Esophagus (tissue), 2 donors: ENCODE data around the gene SMIM15. TPM values are rescaled to one million over a fixed set of nuclear protein-coding genes. Genes with fewer than 3 reads are reported as not detected.

Source experiments
- H3K27ac ChIP-seq, 2 donors: one replicate each; pipeline ENCODE4 v1.5.1; 2013; ENCODE audit warnings: low read depth in 2 of 2, mild to moderate bottlenecking in 2 of 2, inconsistent platforms in 1 of 2, low read length in 1 of 2, moderate library complexity in 1 of 2
- H3K27me3 ChIP-seq, 2 donors: one replicate each; pipeline ENCODE4 v1.6.1; 2013; ENCODE audit warnings: low read length in 2 of 2, control low read depth in 1 of 2, mild to moderate bottlenecking in 1 of 2; ENCODE audit not compliant: insufficient read depth in 2 of 2, control insufficient read depth in 1 of 2
- H3K36me3 ChIP-seq, 2 donors: one replicate each; pipeline ENCODE4 v1.6.1; 2013; ENCODE audit warnings: low read length in 1 of 2; ENCODE audit not compliant: control insufficient read depth in 2 of 2, insufficient read depth in 2 of 2
- H3K4me1 ChIP-seq, 2 donors: one replicate each; pipeline ENCODE4 v1.6.1; 2013; ENCODE audit warnings: low read length in 1 of 2; ENCODE audit not compliant: control insufficient read depth in 2 of 2, insufficient read depth in 2 of 2
- H3K4me3 ChIP-seq, 2 donors: one replicate each; pipeline ENCODE4 v1.5.1; 2013; ENCODE audit warnings: low read length in 2 of 2, mild to moderate bottlenecking in 2 of 2, low read depth in 1 of 2, moderate library complexity in 1 of 2
- H3K9me3 ChIP-seq, 2 donors: one replicate each; pipeline ENCODE4 v1.6.1; 2013; ENCODE audit warnings: mild to moderate bottlenecking in 2 of 2, low read depth in 1 of 2, low read length in 1 of 2, moderate library complexity in 1 of 2; ENCODE audit not compliant: control insufficient read depth in 2 of 2, insufficient read depth in 1 of 2
- WGBS, 2 donors: extraction: QIAGEN DNeasy Blood & Tissue Kit; methylation state at CpG; one replicate each; pipeline ENCODE4 v1.1.7; 2013; 5-methylcytosine and 5-hydroxymethylcytosine counted together
- polyA plus RNA-seq, 2 donors: library from polyadenylated mRNA; stranded (reverse); fragments of 200-250 nt; gene quantifications; one replicate each; pipeline ENCODE4 v1.2.3, GENCODE V29; 2013
- donor health status: healthy with polysubstance abuse.
- donor health status: Bipolar disorder and iron deficiency.

Gene SMIM15
- polyA plus RNA-seq, 2 donors: 36.1 to 37.2 TPM

DNA sequence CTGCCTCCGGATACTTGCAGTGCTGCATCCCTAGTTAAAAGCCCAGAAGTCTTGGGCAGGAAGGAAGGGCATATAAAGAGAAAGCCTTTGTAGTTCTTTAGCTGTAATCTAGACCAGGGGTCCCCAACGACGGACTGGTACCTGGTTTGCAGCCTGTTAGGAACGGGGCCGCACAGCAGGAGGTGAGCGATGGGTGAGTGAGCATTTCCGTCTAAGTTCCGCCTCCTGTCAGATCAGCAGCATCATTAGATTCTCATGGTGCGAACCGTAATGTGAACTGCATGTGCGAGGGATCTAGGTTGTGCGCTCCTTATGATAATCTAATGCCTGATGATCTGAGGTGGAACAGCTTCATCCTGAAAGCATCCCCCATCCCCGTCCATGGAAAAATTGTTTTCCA lies 1.6 kb upstream of the SMIM15 start:
- Histone ChIP-seq H3K4me1 (peaks cover 0 to 5% of the 10 kb centered on the region in 2 donors), H3K9me3 (no peaks in the 10 kb centered on the region), H3K27me3 (no peaks in the 10 kb centered on the region), H3K36me3 (peaks cover 0 to 3% of the 10 kb centered on the region in 2 donors), H3K27ac (no peak overlapping the region), H3K4me3 (no peak overlapping the region)
- 96 to 97% methylated on average over 13 of the region's 13 CpGs for WGBS, 2 donors

DNA sequence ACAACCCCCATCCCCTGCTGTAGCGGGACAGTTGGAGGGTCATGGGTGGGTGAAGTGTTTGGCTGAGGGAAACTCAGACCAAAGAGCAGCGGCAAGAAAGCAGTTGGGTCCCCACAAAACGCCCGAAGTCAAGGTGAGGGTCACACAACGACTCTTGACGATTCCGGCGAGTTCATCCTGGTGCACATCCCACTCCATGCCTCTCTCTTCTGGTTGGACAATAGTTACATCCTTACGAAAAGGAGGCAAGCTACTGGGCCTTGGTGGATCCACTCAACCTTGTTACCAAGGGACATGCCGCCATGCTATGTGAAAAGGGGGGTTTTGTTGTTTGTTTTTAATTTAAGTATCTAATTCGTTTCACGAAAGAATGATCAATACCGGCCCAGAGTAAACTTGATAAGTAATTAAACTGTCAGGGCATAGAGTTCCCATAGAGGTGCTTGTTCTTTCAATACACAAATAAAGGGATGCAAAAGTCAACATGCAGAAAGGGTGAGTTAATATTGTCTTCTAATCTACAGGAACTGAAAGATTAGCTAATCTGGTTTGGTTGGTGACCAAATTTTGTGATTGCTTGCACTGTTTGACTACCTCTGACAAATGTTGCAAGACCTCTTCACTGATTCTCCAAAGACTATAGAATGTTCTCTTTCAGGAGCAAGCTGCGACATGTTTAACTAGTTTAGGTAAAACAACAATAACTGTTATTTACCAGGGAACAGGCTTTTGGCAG lies 732 bp upstream of the SMIM15 start:
- peak overlapping the region; percentile 78 to 95 for H3K4me3 ChIP-seq
- peaks cover 0 to 3% of the 10 kb centered on the region in 2 donors for H3K36me3 ChIP-seq
- H3K4me1 ChIP-seq: peaks cover 0 to 5% of the 10 kb centered on the region in 2 donors
- H3K27ac ChIP-seq: peak overlapping the region; percentile 91 to 95
- no peaks in the 10 kb centered on the region for H3K9me3 ChIP-seq
- WGBS, 2 donors: 17 to 20% methylated on average over 14 of the region's 14 CpGs
- no peaks in the 10 kb centered on the region for H3K27me3 ChIP-seq

DNA sequence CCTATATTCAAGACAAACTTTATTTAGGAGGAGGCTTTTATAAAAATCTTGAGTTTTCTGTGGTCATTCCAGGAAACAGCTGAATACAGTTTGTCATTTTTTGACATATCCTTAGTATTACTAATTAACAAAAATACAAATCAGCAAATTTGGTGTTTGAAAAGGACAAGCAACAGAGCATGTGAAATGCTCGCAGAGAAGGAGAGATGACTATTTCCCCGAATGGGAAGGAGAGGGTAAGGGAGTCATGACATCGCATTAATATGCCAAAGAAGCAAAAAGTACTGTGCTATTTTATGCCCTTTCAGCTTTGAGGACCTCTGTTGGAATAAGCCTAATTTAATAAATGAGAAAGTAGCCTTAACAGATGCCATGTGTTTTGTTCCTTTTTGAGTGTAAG lies 1.8 kb downstream of the SMIM15 start:
- WGBS, 2 donors: 89% methylated on average over 3 of the region's 3 CpGs
- Histone ChIP-seq H3K27ac (no peak overlapping the region), H3K27me3 (no peaks in the 10 kb centered on the region)

DNA sequence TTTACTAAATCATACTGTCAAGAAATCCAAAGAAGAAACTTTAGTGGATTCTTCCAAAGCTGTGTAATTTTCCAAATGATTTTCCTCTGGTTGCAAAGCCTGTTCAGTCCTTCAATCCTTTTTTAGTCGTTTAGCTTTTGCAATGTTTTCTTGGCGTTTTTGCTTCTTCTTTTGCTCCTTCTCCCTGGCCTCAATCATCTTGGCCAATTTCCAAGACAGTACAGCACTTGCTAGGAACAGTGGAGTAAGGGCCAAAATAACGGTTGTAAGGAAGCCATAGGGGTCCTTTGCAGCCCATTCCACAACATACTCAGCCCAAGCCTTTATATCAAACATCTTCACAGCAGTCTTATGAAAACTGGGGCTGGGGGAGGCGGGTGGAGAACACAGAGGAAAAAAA lies 2.4 kb downstream of the SMIM15 start:
- H3K36me3 ChIP-seq: peaks cover 0 to 3% of the 10 kb centered on the region in 2 donors
- no peaks in the 10 kb centered on the region for H3K27me3 ChIP-seq
- WGBS, 2 donors: 62 to 65% methylated on average over 4 of the region's 4 CpGs
- no peak overlapping the region for H3K27ac ChIP-seq
- H3K4me1 ChIP-seq: peaks cover 0 to 5% of the 10 kb centered on the region in 2 donors
- H3K4me3 ChIP-seq: no peak overlapping the region
- no peaks in the 10 kb centered on the region for H3K9me3 ChIP-seq

More for the DNA sequence above, 1.8 kb downstream of the SMIM15 start:
- Histone ChIP-seq H3K4me3 (no peak overlapping the region), H3K9me3 (no peaks in the 10 kb centered on the region), H3K4me1 (peaks cover 0 to 5% of the 10 kb centered on the region in 2 donors), H3K36me3 (peaks cover 0 to 3% of the 10 kb centered on the region in 2 donors)

DNA sequence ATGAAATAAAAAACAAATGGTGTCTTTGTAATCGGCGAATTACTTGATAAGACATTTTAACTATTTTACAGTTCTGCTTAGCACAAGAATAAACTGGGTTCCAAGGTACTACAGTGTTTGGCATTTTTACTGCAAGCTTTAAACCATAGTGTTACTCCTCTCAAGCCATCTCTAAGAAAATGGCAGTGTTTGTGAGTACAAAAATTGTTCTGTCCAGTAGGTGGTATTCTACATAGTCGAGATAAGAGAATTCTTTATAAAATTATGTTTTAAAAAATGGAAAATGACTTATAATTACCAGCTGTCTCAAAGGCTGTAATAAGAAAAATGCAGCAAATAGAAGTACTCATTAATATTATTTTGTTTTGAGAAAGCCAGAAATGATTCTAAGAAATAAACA lies 3.2 kb downstream of the SMIM15 start:
- Histone ChIP-seq H3K4me1 (peaks cover 0 to 3% of the 10 kb centered on the region in 2 donors), H3K27ac (no peak overlapping the region), H3K27me3 (no peaks in the 10 kb centered on the region), H3K4me3 (no peak overlapping the region), H3K9me3 (no peaks in the 10 kb centered on the region), H3K36me3 (peaks cover 0 to 3% of the 10 kb centered on the region in 2 donors)
- WGBS, 2 donors: 85 to 88% methylated on average over 3 of the region's 3 CpGs

GRCh38 chr5:61151893-61152292 lies 10.4 kb downstream of the SMIM15 start:
- 84 to 91% methylated on average over 2 of the region's 2 CpGs for WGBS, 2 donors
- H3K4me1 ChIP-seq: no peaks in the 10 kb centered on the region
- no peak overlapping the region for H3K4me3 ChIP-seq
- no peaks in the 10 kb centered on the region for H3K27me3 ChIP-seq
- no peaks in the 10 kb centered on the region for H3K9me3 ChIP-seq
- no peaks in the 10 kb centered on the region for H3K36me3 ChIP-seq
- H3K27ac ChIP-seq: no peak overlapping the region

GRCh38 chr5:61148515-61148914 lies 13.8 kb downstream of the SMIM15 start:
- H3K9me3 ChIP-seq: no peaks in the 10 kb centered on the region
- no peak overlapping the region for H3K4me3 ChIP-seq
- no peaks in the 10 kb centered on the region for H3K4me1 ChIP-seq
- H3K27ac ChIP-seq: no peak overlapping the region
- no peaks in the 10 kb centered on the region for H3K36me3 ChIP-seq
- no peaks in the 10 kb centered on the region for H3K27me3 ChIP-seq

DNA sequence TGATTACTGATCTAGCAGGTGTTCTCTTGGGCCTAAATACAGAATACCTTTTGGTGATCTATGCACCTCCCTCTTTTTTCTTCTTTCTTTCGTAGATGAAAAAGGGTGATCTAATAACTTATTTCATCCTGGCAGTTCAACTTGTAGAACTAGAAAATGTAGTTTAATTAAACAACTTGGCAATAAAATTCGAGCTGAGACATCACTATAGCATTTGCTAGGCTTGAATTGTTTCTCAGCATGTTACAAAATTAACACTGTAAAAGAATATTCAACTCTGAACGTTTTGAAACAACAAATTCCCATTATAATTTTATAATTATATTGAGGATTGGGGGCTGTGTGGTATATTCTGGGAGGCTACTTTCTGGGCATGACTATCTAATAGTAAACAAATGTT lies 19.5 kb downstream of the SMIM15 start:
- WGBS, 2 donors: 49 to 53% methylated on average over 3 of the region's 3 CpGs
- H3K27me3 ChIP-seq: no peaks in the 10 kb centered on the region
- no peak overlapping the region for H3K4me3 ChIP-seq
- H3K4me1 ChIP-seq: no peaks in the 10 kb centered on the region
- no peak overlapping the region for H3K27ac ChIP-seq
- H3K9me3 ChIP-seq: no peaks in the 10 kb centered on the region
- peaks cover 0 to 2% of the 10 kb centered on the region in 2 donors for H3K36me3 ChIP-seq

DNA sequence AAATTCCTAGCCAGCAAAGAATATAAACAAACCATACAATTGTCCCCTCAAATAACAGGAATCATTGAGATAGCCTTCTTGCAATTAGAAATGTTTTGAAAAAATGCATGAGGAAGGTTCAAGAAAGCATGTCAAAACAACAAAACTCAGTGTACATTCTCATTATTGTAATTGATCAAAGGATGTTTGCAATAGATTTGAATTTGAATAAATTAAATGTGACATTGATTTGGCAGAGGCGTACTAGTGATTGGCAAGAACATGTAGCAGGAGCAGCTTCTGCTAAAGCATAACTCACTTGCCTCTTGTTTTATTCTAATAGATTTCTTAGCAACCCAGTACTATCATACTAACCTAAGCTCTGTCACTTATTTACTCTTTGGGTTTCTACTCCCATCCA lies 19.9 kb downstream of the SMIM15 start:
- H3K36me3 ChIP-seq: peaks cover 0 to 2% of the 10 kb centered on the region in 2 donors
- no peaks in the 10 kb centered on the region for H3K27me3 ChIP-seq
- no peaks in the 10 kb centered on the region for H3K9me3 ChIP-seq
- H3K27ac ChIP-seq: no peak overlapping the region
- H3K4me3 ChIP-seq: no peak overlapping the region
- no peaks in the 10 kb centered on the region for H3K4me1 ChIP-seq
- WGBS, 2 donors: 67 to 79% methylated on average over 1 of the region's 1 CpG

GRCh38 chr5:61141801-61142200 lies 20.5 kb downstream of the SMIM15 start:
- Histone ChIP-seq H3K4me3 (no peak overlapping the region), H3K27me3 (no peaks in the 10 kb centered on the region), H3K4me1 (no peaks in the 10 kb centered on the region), H3K36me3 (peaks cover 0 to 2% of the 10 kb centered on the region in 2 donors), H3K27ac (no peak overlapping the region), H3K9me3 (no peaks in the 10 kb centered on the region)
- WGBS, 2 donors: 33 to 35% methylated on average over 1 of the region's 1 CpG
